Colonic mucosa (tissue), 4 donors: ENCODE measurements around the gene ADD1. TPM values are rescaled to one million over a fixed set of nuclear protein-coding genes. Genes with fewer than 3 reads are reported as not detected.
A peak's percentile ranks its signal among the peaks of the same experiment; 100 is the strongest.

Source experiments
- DNase-seq: peaks from one replicate; pipeline ENCODE4 v3.0.0-alpha.2; 2020
- H3K27ac ChIP-seq: fragments of 200-600 bp; one replicate; pipeline ENCODE4 v1.8.0; 2021
- H3K27me3 ChIP-seq: fragments of 200-600 bp; one replicate; pipeline ENCODE4 v1.8.0; 2021
- H3K36me3 ChIP-seq: fragments of 200-600 bp; one replicate; pipeline ENCODE4 v1.8.0; 2021
- H3K4me1 ChIP-seq: fragments of 200-600 bp; one replicate; pipeline ENCODE4 v1.8.0; 2021; ENCODE audit warnings: mild to moderate bottlenecking
- H3K4me3 ChIP-seq: fragments of 200-600 bp; one replicate; pipeline ENCODE4 v1.8.0; 2021
- H3K9ac ChIP-seq, 2 donors: one replicate each; pipeline ENCODE4 v1.7.0; 2013; ENCODE audit warnings: control low read depth in 2 of 2, low read depth in 2 of 2, low read length in 2 of 2
- H3K9me3 ChIP-seq: fragments of 200-600 bp; one replicate; pipeline ENCODE4 v1.8.0; 2021
- CTCF ChIP-seq: fragments of 200-600 bp; IDR thresholded peaks from one replicate; pipeline ENCODE4 v1.8.0; 2022; ENCODE audit warnings: antibody characterized with exemption, mild to moderate bottlenecking
- intact Hi-C: fragments of 100-400 bp; cut with DNase I; formaldehyde crosslinking; loops from one replicate; pipeline ENCODE4 v1.14.1; 2022
- total RNA-seq, 2 donors: library from RNA; stranded (reverse); fragmentation: NEBNext Ultra II Directional in 1 of 2; extraction: Animal tissue kit (Norgen Biotek cat#: 25700) in 1 of 2; gene quantifications; one replicate each; pipeline ENCODE4 v1.2.1, GENCODE V29; 2021
- donor health status: healthy.
- donor health status: DM: no; HTN: no; CAD: no.
- donor health status: DM: no; HTN: no; CAD: no.

Gene ADD1
- total RNA-seq, 2 donors from 2014 or later = 223 to 233 TPM

GRCh38 chr4:2866891-2867290 lies 23.2 kb downstream of the ADD1 start:
- Histone ChIP-seq H3K27ac (no peak overlapping the region), H3K4me3 (no peak overlapping the region), H3K4me1 (peaks cover 23% of the 10 kb centered on the region), H3K9ac (no peak overlapping the region), H3K27me3 (no peaks in the 10 kb centered on the region), H3K9me3 (no peaks in the 10 kb centered on the region), H3K36me3 (no peaks in the 10 kb centered on the region)
- no peak for DNase-seq
- TF ChIP-seq CTCF = no peak
- intact Hi-C loops = no loop called here

GRCh38 chr4:2867758-2868491 lies 24.3 kb downstream of the ADD1 start:
- Histone ChIP-seq H3K9ac (peak overlapping the region in 1 of 2 donors; percentile 32), H3K27ac (peak overlapping the region; percentile 10), H3K36me3 (no peaks in the 10 kb centered on the region), H3K4me1 (peaks cover 13% of the 10 kb centered on the region), H3K9me3 (no peaks in the 10 kb centered on the region), H3K27me3 (no peaks in the 10 kb centered on the region), H3K4me3 (no peak overlapping the region)
- no peak for TF ChIP-seq CTCF
- no peak for DNase-seq
- intact Hi-C loops = no loop called here

GRCh38 chr4:2868877-2869487 lies 25.3 kb downstream of the ADD1 start:
- intact Hi-C loops = no loop called here
- peak overlapping the region in 1 of 2 donors; percentile 32 for H3K9ac ChIP-seq
- H3K36me3 ChIP-seq = no peaks in the 10 kb centered on the region
- peaks cover 10% of the 10 kb centered on the region for H3K4me1 ChIP-seq
- DNase-seq = no peak
- no peaks in the 10 kb centered on the region for H3K27me3 ChIP-seq
- no peak overlapping the region for H3K27ac ChIP-seq
- no peak overlapping the region for H3K4me3 ChIP-seq
- no peaks in the 10 kb centered on the region for H3K9me3 ChIP-seq
- TF ChIP-seq CTCF = no peak

GRCh38 chr4:2869659-2870058 lies 26.0 kb downstream of the ADD1 start:
- Histone ChIP-seq H3K9ac (peak overlapping the region; percentile 31 to 37), H3K4me1 (peaks cover 10% of the 10 kb centered on the region), H3K27me3 (no peaks in the 10 kb centered on the region), H3K36me3 (no peaks in the 10 kb centered on the region), H3K27ac (no peak overlapping the region), H3K9me3 (no peaks in the 10 kb centered on the region), H3K4me3 (no peak overlapping the region)
- intact Hi-C loops = no loop called here
- no peak for DNase-seq
- TF ChIP-seq CTCF = no peak

GRCh38 chr4:2870082-2870481 lies 26.4 kb downstream of the ADD1 start:
- intact Hi-C loops = no loop called here
- Histone ChIP-seq H3K9me3 (no peaks in the 10 kb centered on the region), H3K4me1 (peaks cover 10% of the 10 kb centered on the region), H3K27me3 (no peaks in the 10 kb centered on the region), H3K36me3 (no peaks in the 10 kb centered on the region), H3K9ac (peak overlapping the region in 1 of 2 donors; percentile 37), H3K27ac (no peak overlapping the region), H3K4me3 (no peak overlapping the region)
- DNase-seq = no peak
- no peak for TF ChIP-seq CTCF
